NK-92 treated with Interleukin-12 subunit alpha and Interleukin-12 subunit beta, amount 100 ng/mL, for 24 hours (cell line): ENCODE data around the gene CRKL.
"Not testable (repeated sequence)": the region's sequence is repeated elsewhere in the genome, so short reads cannot be mapped to it uniquely, and the experiment has no call there.

ENCODE experiments used
- DNase-seq: peaks from one replicate; lab custom pipeline; 2025; lab: John Stamatoyannopoulos, UW

The CRKL gene

GRCh38 chr22:20935049-20935448 lies 17.8 kb downstream of the CRKL start:
- not testable (repeated sequence) for DNase-seq

DNA sequence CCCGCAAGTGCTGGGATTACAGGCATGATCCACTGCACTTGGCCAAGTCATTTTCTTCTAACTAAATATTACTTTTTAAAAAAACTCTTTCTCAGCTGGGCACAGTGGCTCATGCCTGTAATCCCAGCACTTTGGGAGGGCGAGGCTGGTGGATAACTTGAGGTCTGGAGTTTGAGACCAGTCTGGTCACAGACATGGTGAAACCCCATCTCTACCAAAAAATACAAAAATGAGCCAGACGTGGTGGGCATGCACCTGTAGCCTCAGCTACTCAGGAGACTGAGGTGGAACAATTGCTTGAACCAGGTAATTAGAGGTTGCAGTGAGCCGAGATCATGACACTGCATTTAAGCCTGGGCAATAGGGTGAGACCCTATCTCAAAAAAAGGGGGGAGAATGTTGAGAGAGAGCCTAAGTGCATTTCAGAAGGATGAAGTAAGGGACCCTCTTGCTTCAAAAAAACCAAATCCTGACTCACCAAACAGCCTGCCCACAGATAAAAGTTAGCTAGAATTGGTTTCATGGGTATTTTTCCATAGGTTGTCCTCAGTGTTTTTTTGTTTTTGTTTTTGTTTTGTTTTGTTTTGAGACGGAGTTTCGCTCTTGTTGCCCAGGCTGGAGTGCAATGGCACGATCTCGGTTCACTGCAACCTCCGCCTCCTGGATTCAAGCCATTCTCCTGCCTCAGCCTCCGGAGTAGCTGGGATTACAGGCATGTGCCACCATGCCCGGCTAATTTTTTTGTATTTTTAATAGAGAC lies 18.8 kb downstream of the CRKL start:
- not testable (repeated sequence) for DNase-seq

DNA sequence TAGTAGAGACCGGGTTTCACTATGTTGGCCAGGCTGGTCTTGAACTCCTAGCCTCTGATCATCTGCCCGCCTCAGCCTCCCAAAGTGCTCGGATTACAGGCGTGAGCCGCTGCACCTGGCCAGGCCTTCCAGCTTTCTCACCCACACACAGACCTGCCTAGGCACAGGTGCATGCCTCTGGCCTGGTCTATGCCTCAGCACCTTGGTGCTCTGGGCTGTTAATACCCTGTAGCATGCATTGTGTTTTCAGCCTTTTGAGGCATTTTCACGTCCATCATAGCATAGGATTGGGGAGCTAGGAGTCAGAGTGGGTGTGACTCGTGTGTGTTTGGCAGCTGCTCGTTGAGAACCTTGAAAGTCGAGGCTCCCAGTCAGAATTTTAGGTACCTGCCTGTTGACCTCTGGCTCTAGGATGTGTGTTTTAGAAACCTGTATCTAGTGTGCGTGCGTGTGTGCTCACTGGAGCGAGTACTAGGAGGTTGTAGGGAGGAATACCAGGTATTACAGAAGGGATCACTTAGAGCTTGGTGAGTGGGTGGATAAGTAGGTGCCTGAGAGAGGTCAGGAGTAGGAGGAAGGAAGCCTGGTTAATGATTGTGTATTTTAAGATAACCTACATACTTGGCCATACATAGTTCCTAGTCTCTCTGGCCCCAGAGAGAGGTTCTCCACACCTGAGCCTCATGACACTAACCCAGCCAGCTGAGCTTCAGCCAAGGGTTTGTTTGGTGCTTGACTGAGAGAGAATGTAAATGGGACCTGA lies 20.0 kb downstream of the CRKL start:
- DNase-seq = no peak

DNA sequence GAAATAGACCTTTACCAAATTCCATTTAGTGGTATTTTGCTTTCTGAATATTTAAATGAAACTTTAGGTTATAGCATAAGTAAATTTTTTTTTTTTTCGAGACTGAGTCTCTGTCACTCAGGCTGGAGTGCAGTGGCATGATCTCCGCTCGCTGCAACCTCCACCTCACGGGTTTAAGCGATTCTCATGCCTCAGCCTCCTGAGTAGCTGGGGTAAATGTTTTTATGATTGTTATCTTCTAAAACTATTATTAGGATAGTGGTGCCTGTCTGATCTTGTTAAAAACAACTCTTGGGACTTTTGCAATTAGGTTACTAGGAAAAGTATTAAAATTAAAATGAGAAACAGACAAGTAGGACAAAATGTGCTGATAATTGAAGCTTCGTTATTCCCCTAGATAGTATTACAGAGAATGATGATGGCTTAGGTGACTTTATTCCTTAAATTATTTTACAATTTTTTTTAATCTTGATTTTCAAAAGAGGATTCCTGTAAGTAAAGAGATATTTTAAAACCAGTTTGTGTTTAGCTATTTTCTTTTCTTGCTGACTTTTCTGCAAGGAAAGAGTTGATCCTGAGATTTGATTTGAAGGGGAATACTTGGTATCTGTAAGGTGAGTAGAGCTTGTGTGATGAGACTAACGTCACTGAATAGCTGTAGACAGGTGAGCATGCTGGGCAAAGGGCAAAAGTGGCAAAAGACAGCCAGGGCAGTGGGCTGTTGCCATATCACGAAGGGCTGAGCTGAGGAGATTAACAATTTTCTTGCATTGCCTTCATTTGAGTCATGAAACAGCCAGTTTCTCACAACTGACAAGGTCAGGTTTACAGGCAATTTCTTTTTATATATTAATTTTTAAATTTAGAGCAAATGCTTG lies 20.8 kb downstream of the CRKL start:
- DNase-seq = no peak

DNA sequence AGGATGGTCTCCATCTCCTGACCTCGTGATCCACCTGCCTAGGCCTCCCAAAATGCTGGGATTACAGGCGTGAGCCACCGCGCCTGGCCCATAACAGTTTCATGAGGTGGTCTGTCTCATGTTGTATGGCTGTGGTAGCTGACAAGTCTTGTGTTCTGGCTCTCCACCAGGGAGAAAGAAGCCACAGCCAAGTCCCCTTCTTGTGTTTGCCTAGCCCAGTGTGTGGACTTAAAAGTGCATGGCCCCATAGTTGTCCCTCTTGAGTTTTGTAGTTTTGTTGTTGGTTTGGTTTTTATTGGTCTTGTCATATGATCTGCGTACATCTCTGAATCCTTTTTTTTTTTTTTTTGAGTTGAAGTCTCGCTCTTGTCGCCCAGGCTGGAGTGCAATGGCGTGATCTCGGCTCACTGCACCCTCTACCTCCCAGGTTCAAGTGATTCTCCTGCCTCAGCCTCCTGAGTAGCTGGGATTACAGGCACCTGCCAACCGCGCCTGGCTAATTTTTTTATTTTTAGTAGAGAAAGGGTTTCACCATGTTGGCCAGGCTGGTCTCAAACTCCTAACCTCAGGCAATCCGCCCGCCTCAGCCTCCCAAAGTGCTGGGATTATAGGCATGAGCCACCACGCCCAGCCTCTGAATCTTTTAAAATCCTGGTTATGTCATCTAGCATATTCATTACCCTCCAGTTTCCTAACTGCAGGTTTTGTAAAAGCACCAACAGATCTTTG lies 22.4 kb downstream of the CRKL start:
- not testable (repeated sequence) for DNase-seq

- no peak for DNase-seq
Observed at GRCh38 chr22:20940186-20940651, 23.0 kb downstream of the CRKL start.

DNA sequence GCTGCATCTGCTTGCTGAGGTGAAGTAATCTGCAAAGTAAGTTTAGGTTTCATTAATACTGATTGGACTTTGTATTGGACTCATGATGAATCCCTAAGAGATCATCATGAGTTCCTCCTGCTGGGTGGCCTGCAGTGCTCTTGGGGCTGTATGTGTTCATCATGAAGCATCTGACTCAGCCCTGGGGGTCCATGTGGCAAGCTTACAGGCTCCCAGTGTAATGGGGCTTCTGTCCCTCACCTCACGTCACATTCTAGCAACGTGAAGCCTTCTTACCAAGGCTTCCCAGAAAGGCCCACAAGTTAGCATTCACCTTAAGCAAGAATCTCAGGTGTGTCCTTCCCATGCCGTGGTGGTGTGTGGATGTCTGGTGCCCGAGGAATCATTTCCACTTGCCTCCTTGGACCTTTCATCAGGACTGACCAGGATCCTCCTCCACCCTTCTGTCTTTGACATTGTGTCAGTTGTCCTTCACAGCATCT lies 23.7 kb downstream of the CRKL start:
- no peak for DNase-seq

GRCh38 chr22:20942203-20942902 lies 25.1 kb downstream of the CRKL start:
- not testable (repeated sequence) for DNase-seq

DNA sequence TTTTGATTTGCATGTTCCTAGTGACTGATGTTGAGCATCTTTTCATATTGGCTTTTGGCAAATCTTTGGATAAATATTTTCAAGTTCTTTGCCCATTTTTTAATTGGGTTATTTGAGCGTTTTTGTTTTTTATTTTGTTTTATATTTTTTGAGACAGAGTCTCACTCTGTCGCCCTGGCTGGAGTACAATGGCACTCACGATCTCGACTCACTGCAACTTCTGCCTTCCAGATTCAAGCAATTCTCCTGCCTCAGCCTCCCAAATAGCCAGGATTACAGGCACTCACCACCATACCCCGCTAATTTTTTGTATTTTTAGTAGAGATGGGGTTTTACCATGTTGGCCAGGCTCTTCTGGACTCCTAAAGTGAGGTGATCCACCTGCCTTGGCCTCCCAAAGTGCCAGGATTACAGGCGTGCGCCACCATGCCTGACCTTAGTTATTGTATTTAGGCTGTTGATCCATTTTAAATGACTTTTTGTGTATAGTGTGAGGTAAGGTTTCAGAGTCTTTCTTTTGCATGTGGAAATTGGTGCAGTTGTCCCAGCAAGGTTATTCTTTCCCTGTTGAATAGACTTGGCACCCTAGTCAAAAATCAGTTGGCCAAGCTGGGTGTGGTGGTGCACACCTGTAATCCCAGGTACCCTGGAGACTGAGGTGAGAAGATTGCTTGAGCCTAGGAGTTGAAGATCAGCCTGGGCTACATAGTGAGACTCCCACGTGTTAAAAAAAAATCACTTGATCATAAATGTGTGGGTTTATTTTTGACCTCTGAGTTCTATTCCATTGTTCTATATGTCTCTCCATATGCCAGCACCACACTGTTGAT lies 26.1 kb downstream of the CRKL start:
- no peak for DNase-seq

- no peak for DNase-seq
Observed at GRCh38 chr22:20944042-20944441, 26.8 kb downstream of the CRKL start.

GRCh38 chr22:20945578-20945934 lies 28.3 kb downstream of the CRKL start:
- DNase-seq = no peak

- no peak for DNase-seq
Observed at GRCh38 chr22:20946080-20946986, 29.1 kb downstream of the CRKL start.

GRCh38 chr22:20946991-20947390 lies 29.8 kb downstream of the CRKL start:
- DNase-seq = no peak

- no peak for DNase-seq
Observed at GRCh38 chr22:20948450-20948849, 31.2 kb downstream of the CRKL start.

GRCh38 chr22:20948989-20949388 lies 31.8 kb downstream of the CRKL start:
- no peak for DNase-seq

- DNase-seq = no peak
Observed at GRCh38 chr22:20949698-20950183, 32.5 kb downstream of the CRKL start.

GRCh38 chr22:20951151-20951931 lies 34.1 kb downstream of the CRKL start:
- no peak for DNase-seq

DNA sequence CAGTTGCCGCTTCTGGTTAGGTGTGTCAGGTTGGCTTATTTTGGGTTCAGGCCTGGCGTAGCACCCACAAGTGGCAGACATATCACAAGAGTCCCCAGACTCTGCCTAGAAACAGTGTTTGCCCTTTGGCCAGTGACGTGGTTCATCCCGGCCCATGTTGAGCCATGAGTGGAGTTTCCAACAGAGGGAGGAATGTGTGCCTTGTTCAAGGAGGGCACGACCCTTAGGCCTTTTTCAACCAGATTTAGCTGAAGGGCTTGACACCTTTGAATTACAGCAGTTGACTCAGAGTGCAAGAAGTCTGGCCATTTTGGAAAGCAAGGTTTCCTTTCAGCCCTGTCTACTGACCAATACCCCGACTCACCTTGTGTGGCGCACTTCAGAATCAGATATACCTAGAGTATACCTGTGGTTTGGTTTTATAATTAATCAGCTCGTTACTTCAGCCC lies 34.7 kb downstream of the CRKL start:
- no peak for DNase-seq
